SK-N-SH (cell line): ENCODE measurements around the gene EHD1. TPM values are rescaled to one million over a fixed set of nuclear protein-coding genes. Genes with fewer than 3 reads are reported as not detected.

Source experiments
- CTCF ChIA-PET: fragments of 300-600, 350-600 bp; formaldehyde crosslinking; extraction: SDS; loops from one replicate; lab custom pipeline; 2021; lab: Yijun Ruan, JAX
- POLR2A ChIA-PET: fragments of 350-600 bp; sonication (Branson Sonifier 250); formaldehyde crosslinking; extraction: SDS; loops from one replicate; lab custom pipeline; 2020; ENCODE audit warnings: antibody characterized with exemption, inconsistent platforms; lab: Yijun Ruan, JAX
- DNase-seq: peaks from one replicate; pipeline ENCODE4 v3.0.0; 2012
- H2AFZ ChIP-seq: fragments of 200-600 bp; sonication (generic); 2 replicates; pipeline ENCODE4 v1.8.1; 2016; ENCODE audit warnings: antibody characterized with exemption, mild to moderate bottlenecking, low read depth
- H3F3A ChIP-seq: fragments of 200-600 bp; sonication (generic); replicated peaks from 2 replicates; pipeline ENCODE3; 2016; ENCODE audit warnings: antibody characterized with exemption, mild to moderate bottlenecking; ENCODE audit not compliant: insufficient read depth
- H3K27ac ChIP-seq, 2 experiments: fragments of 200-500 bp in 1 of 2; fragments of 200-600 bp in 1 of 2; sonication (Bioruptor generic) in 1 of 2; sonication (generic), shearing (Covaris generic) in 1 of 2; 2 replicates each; pipeline versions ENCODE4 v1.5.1 to v1.6.1; 2014 to 2016; ENCODE audit warnings: low read depth in 2 of 2, inconsistent platforms in 1 of 2, low read length in 1 of 2, mild to moderate bottlenecking in 1 of 2, mixed read lengths in 1 of 2
- H3K27me3 ChIP-seq: fragments of 200-600 bp; sonication (generic), shearing (Covaris generic); 2 replicates; pipeline ENCODE4 v1.6.1; 2016; ENCODE audit warnings: mixed run types; ENCODE audit not compliant: insufficient read depth
- H3K36me3 ChIP-seq, 2 experiments: fragments of 200-500 bp in 1 of 2; fragments of 200-600 bp in 1 of 2; sonication (Bioruptor generic) in 1 of 2; sonication (generic) in 1 of 2; replicated peaks in 1 of 2; 2 replicates each; pipeline versions ENCODE3 to v1.5.1; 2014 to 2016; ENCODE audit warnings: low read length in 1 of 2, mild to moderate bottlenecking in 1 of 2; ENCODE audit not compliant: insufficient read depth in 2 of 2, control insufficient read depth in 1 of 2
- H3K4me1 ChIP-seq, 2 experiments: fragments of 200-500 bp in 1 of 2; fragments of 200-600 bp in 1 of 2; sonication (Bioruptor generic) in 1 of 2; sonication (generic), shearing (Covaris generic) in 1 of 2; 2 replicates each; pipeline versions ENCODE4 v1.5.1 to v1.6.1; 2014 to 2016; ENCODE audit warnings: low read depth in 1 of 2, low read length in 1 of 2, mixed run types in 1 of 2; ENCODE audit not compliant: insufficient read depth in 2 of 2, control insufficient read depth in 1 of 2
- H3K4me2 ChIP-seq: fragments of 200-600 bp; sonication (generic), shearing (Covaris generic); 2 replicates; pipeline ENCODE4 v1.6.1; 2017; ENCODE audit warnings: mixed run types
- H3K4me3 ChIP-seq, 2 experiments: fragments of 200-500 bp in 1 of 2; fragments of 200-600 bp in 1 of 2; sonication (Bioruptor generic) in 1 of 2; sonication (generic), shearing (Covaris generic) in 1 of 2; 2 replicates each; pipeline versions ENCODE4 v1.5.1 to v1.8.1; 2014 to 2016; ENCODE audit warnings: low read depth in 2 of 2, inconsistent platforms in 1 of 2, low read length in 1 of 2, mild to moderate bottlenecking in 1 of 2, mixed read lengths in 1 of 2, moderate library complexity in 1 of 2
- H3K79me2 ChIP-seq: fragments of 200-600 bp; sonication (generic); 2 replicates; pipeline ENCODE4 v1.8.1; 2017; ENCODE audit warnings: mild to moderate bottlenecking; ENCODE audit not compliant: insufficient read depth
- H3K9ac ChIP-seq: fragments of 200-600 bp; sonication (generic); 2 replicates; pipeline ENCODE4 v1.6.1; 2017; ENCODE audit warnings: mixed run types
- H3K9me2 ChIP-seq: fragments of 200-600 bp; sonication (generic); 2 replicates; pipeline ENCODE4 v1.6.1; 2017; ENCODE audit warnings: mixed run types
- H3K9me3 ChIP-seq: fragments of 200-600 bp; sonication (generic); 2 replicates; pipeline ENCODE4 v1.6.1; 2017; ENCODE audit warnings: mixed run types, mild to moderate bottlenecking, moderate library complexity
- H4K20me1 ChIP-seq: fragments of 200-600 bp; sonication (generic); 2 replicates; pipeline ENCODE4 v1.6.1; 2017; ENCODE audit warnings: mild to moderate bottlenecking, mixed run types; ENCODE audit not compliant: insufficient read depth
- FOSL2 ChIP-seq: IDR thresholded peaks from 2 replicates; pipeline ENCODE4 v1.4.0; 2012; ENCODE audit warnings: low read depth, mild to moderate bottlenecking, moderate library complexity, borderline replicate concordance
- FOXM1 ChIP-seq: IDR thresholded peaks from 2 replicates; pipeline ENCODE4 v1.4.0; 2012; ENCODE audit warnings: low read depth, mild to moderate bottlenecking
- IRF3 ChIP-seq: fragments of 150-350 bp; IDR thresholded peaks from 2 replicates; pipeline ENCODE4 v1.6.1; 2016; ENCODE audit warnings: mild to moderate bottlenecking, low read depth, low read length
- JUND ChIP-seq: IDR thresholded peaks from 2 replicates; pipeline ENCODE4 v1.4.0; 2012
- REST ChIP-seq: IDR thresholded peaks from 2 replicates; pipeline ENCODE4 v1.6.1; 2012; ENCODE audit warnings: mild to moderate bottlenecking, low read depth, low read length, moderate library complexity
- TCF12 ChIP-seq: IDR thresholded peaks from 2 replicates; pipeline ENCODE4 v1.4.0; 2012
- TEAD4 ChIP-seq: IDR thresholded peaks from 2 replicates; pipeline ENCODE4 v1.4.0; 2012; ENCODE audit warnings: mild to moderate bottlenecking, borderline replicate concordance; ENCODE audit not compliant: insufficient read depth
- WGBS: methylation state at CpG from one replicate; pipeline ENCODE4 v1.1.6; 2017; ENCODE audit warnings: low lambda C conversion rate; 5-methylcytosine and 5-hydroxymethylcytosine counted together
- polyA plus RNA-seq, 3 experiments: library from polyadenylated mRNA; depleted of rRNA; stranded (reverse); fragments of >200 nt; gene quantifications; 2 replicates each; pipeline ENCODE4 v1.2.3, GENCODE V29; 2012

EHD1 gene
- polyA plus RNA-seq, 1 of the 3 experiments (the other 2 are of a cell fraction), result 93.3 TPM

GRCh38 chr11:64896448-64897022 is 18.1 kb upstream of the EHD1 start:
- Histone ChIP-seq H3K9me3 (no peaks in the 10 kb centered on the region), H3K4me3 (no peak overlapping the region), H3K27me3 (no peaks in the 10 kb centered on the region), H2AFZ (no peak overlapping the region), H3K9ac (no peak overlapping the region), H3K9me2 (no peaks in the 10 kb centered on the region), H3K27ac (no peak overlapping the region), H3K36me3 (peaks cover 0 to 14% of the 10 kb centered on the region in 2 experiments), H3K4me2 (no peak overlapping the region), H3K4me1 (peaks cover 0 to 3% of the 10 kb centered on the region in 2 experiments; a peak in 1 of 4 replicates), H3F3A (no peaks in the 10 kb centered on the region), H3K79me2 (no peaks in the 10 kb centered on the region), H4K20me1 (no peaks in the 10 kb centered on the region)
- 95% methylated on average over 7 of the region's 14 CpGs for WGBS
- TF ChIP-seq IRF3, result no peak
- ChIA-PET POLR2A (no interaction called here), CTCF (interaction anchor here (0.9 to 26.7 kb wide), 4 partner anchors 9 to 49 kb away, joined by 3 to 530 read pairs (median 26); partner anchors contain the start of gene CDC42BPG)
- no peak for DNase-seq

GRCh38 chr11:64894812-64895452 is 16.5 kb upstream of the EHD1 start:
- H3K4me1 ChIP-seq, result peaks cover 0 to 3% of the 10 kb centered on the region in 2 experiments; a peak in 1 of 4 replicates
- 79% methylated on average over 18 of the region's 39 CpGs for WGBS
- ChIA-PET CTCF (interaction anchor here (0.7 to 26.7 kb wide), 23 partner anchors 7 to 179 kb away, joined by 3 to 530 read pairs (median 8); partner anchors contain the start of genes CDC42BPG, EHD1, MEN1 and PPP2R5B), POLR2A (no interaction called here)
- H3K36me3 ChIP-seq, result peaks cover 0 to 14% of the 10 kb centered on the region in 2 experiments
- H3K4me2 ChIP-seq, result no peak overlapping the region
- H2AFZ ChIP-seq, result no peak overlapping the region
- TF ChIP-seq FOSL2, result no peak
- TF ChIP-seq TEAD4, result no peak
- no peak for TF ChIP-seq REST
- TF ChIP-seq JUND, result no peak
- no peak for TF ChIP-seq FOXM1
- TF ChIP-seq TCF12, result no peak
- no peak for DNase-seq
- H3K27me3 ChIP-seq, result no peaks in the 10 kb centered on the region
- H3K4me3 ChIP-seq, result no peak overlapping the region
- no peak overlapping the region for H3K27ac ChIP-seq
- H3K9ac ChIP-seq, result no peak overlapping the region
- no peaks in the 10 kb centered on the region for H3F3A ChIP-seq
- no peaks in the 10 kb centered on the region for H4K20me1 ChIP-seq
- no peaks in the 10 kb centered on the region for H3K79me2 ChIP-seq
- H3K9me3 ChIP-seq, result no peaks in the 10 kb centered on the region
- no peaks in the 10 kb centered on the region for H3K9me2 ChIP-seq
